GM23338 (cell line): ENCODE measurements around the gene CX3CR1.

Source experiments
- CREB1 ChIP-seq: fragments of 250-450 bp; sonication (Bioruptor Pico); IDR thresholded peaks from 2 replicates; pipeline ENCODE4 v1.5.0; 2020; ENCODE audit warnings: low read depth, mild to moderate bottlenecking, moderate library complexity
- CTCF ChIP-seq, 2 experiments: fragments of 200-600 bp in 1 of 2; sonication (generic) in 1 of 2; conservative IDR thresholded peaks; 2 replicates each; pipeline versions ENCODE4 v1.5.1 to v1.6.1; 2016 to 2017; ENCODE audit warnings: antibody characterized with exemption in 2 of 2, low read depth in 2 of 2, mild to moderate bottlenecking in 2 of 2, moderate library complexity in 1 of 2
- EZH2 ChIP-seq: fragments of 200-600 bp; sonication (generic); IDR thresholded peaks from one replicate; pipeline ENCODE4 v1.8.0; 2017; ENCODE audit warnings: antibody characterized with exemption, mild to moderate bottlenecking, low read depth; ENCODE audit not compliant: unreplicated experiment
- EZH2phosphoT487 ChIP-seq: fragments of 200-600 bp; sonication (generic); IDR thresholded peaks from one replicate; pipeline ENCODE4 v1.8.1; 2018; ENCODE audit warnings: antibody characterized with exemption; ENCODE audit not compliant: unreplicated experiment
- NANOG ChIP-seq: IDR thresholded peaks from 2 replicates; pipeline ENCODE4 v1.6.1; 2016; ENCODE audit warnings: antibody characterized with exemption, borderline replicate concordance
- POLR2AphosphoS5 ChIP-seq: IDR thresholded peaks from 2 replicates; pipeline ENCODE4 v1.6.1; 2016; ENCODE audit warnings: antibody characterized with exemption, low read depth
- STAT1 ChIP-seq: IDR thresholded peaks from one replicate; pipeline ENCODE4 v1.6.1; 2016; ENCODE audit warnings: antibody characterized with exemption; ENCODE audit not compliant: unreplicated experiment
- ZNF114 ChIP-seq: fragments of 250-450 bp; sonication (Bioruptor Pico); IDR thresholded peaks from 2 replicates; pipeline ENCODE4 v1.5.0; 2020; ENCODE audit warnings: mild to moderate bottlenecking, moderate library complexity
- TF ChIP-seq, protein P1 (sequence below): IDR thresholded peaks from one replicate; pipeline ENCODE4 v1.6.1; 2018; ENCODE audit warnings: antibody characterized with exemption; ENCODE audit not compliant: unreplicated experiment

DNA sequence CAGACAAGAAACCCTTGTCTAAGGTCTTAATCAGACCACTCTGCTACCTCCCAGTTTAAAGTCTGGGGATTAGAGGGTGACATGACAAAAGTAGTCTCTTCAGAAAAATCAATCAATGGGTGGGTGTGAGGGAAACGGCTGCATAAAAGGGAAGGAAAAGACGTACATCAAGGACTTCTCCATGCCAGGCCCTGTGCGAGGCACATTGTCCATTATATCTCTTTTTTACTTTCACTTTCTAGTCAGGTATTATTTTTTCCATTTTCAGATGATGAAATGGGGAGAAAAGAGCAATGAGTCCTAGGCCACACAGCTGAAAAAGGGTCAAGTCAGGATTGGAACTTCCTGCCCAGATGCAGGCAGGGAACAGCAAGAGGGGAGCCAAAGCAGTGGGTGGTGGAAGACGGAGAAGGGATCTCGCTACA, 4.6 kb upstream of the CX3CR1 start:
- no peak for TF ChIP-seq CTCF (conservative IDR thresholded peaks at IDR 0.05; ENCODE audit: low read depth in 2 of 2)
- TF ChIP-seq, protein P1, sequence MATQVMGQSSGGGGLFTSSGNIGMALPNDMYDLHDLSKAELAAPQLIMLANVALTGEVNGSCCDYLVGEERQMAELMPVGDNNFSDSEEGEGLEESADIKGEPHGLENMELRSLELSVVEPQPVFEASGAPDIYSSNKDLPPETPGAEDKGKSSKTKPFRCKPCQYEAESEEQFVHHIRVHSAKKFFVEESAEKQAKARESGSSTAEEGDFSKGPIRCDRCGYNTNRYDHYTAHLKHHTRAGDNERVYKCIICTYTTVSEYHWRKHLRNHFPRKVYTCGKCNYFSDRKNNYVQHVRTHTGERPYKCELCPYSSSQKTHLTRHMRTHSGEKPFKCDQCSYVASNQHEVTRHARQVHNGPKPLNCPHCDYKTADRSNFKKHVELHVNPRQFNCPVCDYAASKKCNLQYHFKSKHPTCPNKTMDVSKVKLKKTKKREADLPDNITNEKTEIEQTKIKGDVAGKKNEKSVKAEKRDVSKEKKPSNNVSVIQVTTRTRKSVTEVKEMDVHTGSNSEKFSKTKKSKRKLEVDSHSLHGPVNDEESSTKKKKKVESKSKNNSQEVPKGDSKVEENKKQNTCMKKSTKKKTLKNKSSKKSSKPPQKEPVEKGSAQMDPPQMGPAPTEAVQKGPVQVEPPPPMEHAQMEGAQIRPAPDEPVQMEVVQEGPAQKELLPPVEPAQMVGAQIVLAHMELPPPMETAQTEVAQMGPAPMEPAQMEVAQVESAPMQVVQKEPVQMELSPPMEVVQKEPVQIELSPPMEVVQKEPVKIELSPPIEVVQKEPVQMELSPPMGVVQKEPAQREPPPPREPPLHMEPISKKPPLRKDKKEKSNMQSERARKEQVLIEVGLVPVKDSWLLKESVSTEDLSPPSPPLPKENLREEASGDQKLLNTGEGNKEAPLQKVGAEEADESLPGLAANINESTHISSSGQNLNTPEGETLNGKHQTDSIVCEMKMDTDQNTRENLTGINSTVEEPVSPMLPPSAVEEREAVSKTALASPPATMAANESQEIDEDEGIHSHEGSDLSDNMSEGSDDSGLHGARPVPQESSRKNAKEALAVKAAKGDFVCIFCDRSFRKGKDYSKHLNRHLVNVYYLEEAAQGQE, result no peak
- no peak for TF ChIP-seq POLR2AphosphoS5
- TF ChIP-seq EZH2, result no peak
- no peak for TF ChIP-seq EZH2phosphoT487
- TF ChIP-seq STAT1, result no peak
- no peak for TF ChIP-seq NANOG
- TF ChIP-seq CREB1 (CRISPR knock-in tag), result no peak
- TF ChIP-seq ZNF114 (CRISPR knock-in tag), result no peak
